GM21825 (cell line): Measurements from ENCODE around the gene ZNF440.
A peak's percentile ranks its signal among the peaks of the same experiment; 100 is the strongest.
"Not testable (repeated sequence)": the region's sequence is repeated elsewhere in the genome, so short reads cannot be mapped to it uniquely, and the experiment has no call there.

Source experiments
- ATAC-seq: cut with Tn5 transposase; IDR thresholded peaks from one replicate; pipeline ENCODE4 v1.9.1; 2021; ENCODE audit warnings: mild to moderate bottlenecking, moderate library complexity; ENCODE audit not compliant: unreplicated experiment

ZNF440 gene

DNA sequence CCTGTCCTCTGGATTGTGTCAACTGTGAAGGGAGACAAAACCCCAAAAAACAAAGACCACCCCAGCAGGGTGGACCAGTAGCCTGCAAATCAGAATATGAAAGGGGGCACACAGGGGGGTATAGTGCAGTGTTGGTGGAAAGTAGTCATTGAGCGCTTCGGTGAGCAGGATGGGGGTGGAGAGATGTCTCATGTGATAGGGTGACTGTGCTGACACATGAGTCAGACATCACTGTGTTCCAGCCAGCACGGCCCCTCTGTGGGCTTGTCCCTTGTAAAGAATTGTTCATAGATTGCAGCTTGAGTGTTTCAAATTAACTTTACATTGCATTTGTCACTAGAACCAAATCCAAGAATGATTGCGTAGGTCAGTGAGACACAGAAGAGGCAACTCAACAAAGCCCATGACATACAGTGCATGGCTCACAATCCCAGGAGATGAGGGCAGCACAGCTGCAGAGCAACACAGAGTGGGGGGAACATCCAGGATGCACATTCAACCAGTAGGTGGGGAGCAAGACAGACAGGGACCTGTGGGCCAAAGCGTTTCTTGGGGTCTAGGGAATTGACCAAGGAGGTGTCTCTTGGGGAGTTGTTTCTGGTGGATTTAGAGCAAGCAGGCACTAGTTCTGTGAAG lies 7.5 kb downstream of the ZNF440 start:
- no peak for ATAC-seq

DNA sequence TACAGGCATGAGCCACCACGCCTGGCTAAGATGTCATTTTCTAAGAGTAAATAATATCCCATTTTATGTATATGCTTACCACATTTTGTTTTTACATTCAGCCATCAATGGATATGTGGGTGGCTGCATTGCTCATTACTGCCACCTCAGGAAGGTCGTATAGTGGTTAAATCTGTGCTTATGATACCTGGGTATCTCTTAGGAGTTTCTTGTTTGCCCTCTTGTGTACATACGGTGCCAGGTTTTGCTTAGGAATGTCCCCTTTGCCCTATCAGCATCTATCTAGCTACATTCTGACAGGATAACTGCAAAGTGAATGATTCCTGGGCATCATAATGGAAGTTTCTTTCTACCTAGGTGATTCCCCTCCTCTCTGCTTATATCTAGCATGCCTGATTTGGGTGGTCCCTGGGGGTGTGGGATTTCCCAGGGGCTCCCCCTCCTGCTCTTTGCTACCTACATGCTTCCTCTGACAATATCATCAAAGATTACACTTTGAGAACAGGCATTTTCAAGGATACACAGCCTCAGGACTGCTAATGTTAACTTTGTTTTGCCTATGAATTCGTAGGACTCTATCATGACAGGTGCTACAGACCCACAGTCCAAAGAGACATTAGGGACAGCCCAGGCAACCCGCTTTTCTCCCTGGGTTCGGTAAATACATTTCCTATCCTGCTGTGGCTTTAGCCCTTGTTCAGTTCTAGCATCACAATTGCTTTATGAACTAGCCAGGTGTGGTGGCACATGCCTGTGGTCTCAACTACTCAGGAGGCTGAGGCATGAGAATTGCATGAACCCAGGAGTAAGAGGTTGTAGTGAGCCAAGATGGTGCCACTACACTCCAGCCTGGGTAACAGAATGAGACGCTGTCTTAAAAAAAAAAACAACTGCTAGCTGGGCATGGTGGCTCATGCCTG lies 15.1 kb downstream of the ZNF440 start:
- not testable (repeated sequence) for ATAC-seq

DNA sequence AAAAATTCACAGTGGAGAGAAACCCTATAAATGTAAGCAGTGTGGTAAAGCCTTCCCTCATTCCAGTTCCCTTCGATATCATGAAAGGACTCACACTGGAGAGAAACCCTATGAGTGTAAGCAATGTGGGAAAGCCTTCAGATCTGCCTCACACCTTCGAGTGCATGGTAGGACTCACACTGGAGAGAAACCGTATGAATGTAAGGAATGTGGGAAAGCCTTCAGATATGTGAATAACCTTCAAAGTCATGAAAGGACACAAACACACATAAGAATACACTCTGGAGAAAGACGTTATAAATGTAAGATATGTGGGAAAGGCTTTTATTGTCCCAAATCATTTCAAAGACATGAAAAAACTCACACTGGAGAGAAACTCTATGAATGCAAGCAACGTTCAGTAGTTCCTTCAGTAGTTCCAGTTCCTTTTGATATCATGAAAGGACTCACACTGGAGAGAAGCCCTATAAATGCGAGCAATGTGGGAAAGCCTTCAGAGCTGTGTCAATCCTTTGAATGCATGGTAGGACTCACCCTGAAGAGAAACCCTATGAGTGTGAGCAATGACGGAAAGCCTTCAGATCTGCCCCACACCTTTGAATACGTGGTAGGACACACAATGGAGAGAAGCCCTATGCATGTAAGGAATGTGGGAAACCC lies 18.3 kb downstream of the ZNF440 start:
- ATAC-seq, result no peak

DNA sequence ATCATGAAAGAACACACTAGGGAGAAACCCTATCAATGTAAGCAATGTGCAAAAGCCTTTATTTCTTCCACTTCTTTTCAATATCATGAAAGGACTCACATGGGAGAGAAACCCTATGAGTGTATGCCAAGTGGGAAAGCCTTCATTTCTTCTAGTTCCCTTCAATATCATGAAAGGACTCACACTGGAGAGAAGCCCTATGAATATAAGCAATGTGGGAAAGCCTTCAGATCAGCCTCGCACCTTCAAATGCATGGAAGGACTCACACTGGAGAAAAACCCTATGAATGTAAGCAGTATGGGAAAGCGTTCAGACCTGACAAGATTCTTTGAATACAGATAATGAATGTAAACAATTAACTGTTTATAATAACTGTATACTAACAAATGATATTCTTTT lies 19.5 kb downstream of the ZNF440 start:
- no peak for ATAC-seq

DNA sequence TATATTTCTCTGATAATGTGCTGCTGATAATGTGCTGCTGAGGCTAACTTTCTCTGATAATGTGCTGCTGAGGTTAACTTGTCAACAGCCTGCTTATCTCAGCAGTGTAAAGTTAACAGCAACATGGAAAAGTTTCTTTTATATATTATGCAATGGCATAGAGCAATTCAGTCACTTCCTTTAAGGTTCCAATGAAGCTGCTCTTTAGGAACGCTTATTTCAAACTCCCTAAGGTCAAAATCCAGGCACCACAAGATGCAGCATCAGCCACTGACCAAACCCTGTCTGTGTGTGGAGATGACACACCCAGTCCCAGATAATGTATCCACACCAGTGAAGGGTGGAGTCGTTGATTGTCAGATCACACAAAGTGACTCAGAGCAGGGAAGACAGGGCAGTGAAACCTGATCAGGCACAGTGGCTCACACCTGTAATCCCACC lies 21.6 kb downstream of the ZNF440 start:
- ATAC-seq, result not testable (repeated sequence)

DNA sequence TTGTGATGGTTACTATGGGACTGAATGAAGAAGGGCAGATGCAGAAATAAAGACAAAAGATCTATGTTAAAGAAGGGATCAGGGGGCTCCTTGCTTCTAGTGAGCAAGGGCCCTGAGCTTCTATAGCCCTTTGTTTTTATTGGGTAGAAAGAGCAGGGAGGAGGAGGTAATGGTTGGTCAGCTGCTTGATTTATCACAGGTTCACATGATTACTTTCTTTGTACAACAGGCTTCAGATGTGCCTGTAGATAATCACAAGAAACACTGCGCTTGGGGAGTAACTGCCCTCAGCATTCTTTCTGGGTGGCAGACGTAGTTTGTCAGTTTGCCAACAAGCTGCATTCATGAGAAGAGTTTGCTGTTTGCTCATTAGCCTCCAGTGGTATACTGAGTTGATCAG lies 29.6 kb downstream of the ZNF440 start:
- ATAC-seq, result no peak

DNA sequence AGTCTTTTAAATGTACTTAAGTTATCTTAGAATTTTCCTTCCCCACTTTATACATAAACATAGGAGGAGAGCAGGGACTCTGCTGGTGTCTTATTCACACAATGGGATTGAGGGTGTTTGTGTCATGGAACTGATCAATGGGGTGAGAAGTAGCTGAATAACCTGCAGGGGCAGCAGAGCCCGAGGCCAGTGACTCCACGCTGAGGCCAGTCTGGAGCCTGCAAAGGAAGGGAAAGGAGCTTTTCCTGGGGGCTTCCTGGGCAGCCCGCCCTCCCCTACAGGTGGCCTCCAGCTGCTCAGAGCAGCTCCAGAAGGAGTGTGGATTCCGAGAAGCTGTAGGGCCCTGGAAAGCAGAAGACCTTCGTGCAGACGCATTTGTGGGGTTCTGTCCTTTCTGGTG lies 33.5 kb downstream of the ZNF440 start:
- ATAC-seq, result not testable (repeated sequence)

DNA sequence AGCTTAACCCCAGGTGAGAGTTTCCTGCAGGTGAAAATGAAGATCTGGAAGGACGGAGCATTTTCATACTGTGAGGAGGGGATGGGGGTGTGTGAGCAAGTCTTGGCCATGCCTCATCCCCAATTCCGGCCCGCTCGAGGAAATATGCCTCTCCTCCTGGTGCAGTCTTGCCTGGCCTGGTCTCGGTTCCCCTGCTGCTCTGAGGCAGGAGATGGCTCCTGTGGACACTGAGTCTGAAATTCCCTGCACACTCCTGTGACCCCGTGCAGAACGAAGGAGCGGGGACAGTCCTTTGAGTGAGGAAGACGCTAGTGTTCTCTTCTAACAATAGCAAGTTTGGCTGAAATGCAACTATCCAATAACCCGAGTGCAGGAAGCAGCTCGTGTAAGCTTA lies 34.1 kb downstream of the ZNF440 start:
- no peak for ATAC-seq

DNA sequence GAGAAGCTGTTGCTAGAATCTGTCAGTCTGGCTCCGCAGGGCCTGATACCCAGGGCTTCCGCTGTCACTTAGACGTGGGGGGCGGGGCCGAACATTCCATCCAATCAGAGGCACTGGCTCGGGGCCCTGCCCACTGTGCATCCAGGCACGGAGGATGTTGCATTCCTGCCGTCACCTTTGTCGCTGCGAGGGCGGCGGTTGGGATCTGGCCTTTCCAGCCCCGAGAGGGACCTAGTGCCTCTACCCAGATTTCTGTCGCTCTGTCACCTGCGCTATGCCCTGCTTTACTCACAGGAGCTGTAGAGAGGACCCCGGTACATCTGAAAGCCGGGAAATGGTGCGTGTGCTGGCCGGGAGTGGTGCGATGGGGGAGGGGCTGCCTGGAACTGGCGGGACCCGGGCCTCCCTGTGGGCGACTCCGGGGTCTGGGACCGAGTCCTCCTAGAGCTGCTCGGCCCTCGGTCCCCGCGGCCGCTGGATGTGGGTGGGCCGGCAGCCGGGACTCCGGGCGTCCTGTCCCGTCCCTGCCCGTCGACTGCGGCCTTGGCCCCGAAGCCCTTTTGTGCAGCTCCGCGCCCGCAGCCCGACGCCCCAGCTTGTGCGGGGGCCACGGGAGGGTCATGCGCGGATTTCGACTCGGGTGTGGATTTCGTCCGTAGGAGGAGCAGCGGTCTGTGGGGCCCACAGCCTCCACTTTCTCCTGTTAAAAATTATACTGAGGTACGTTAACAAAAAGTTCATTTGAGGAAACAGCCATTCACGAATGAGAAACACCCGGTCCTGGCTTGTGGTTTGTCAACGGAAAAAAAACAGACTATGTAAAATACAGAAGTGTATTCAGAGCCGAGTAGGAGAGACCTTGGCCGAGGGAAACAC lies 34.8 kb downstream of the ZNF440 start, which contains the start of gene ZNF439:
TSS of gene ZNF439 (plus strand) at position 133 of the 876 bp plus-strand sequence. CDS start at position 275, 142 bp downstream.
- ATAC-seq, result peak; percentile 83

DNA sequence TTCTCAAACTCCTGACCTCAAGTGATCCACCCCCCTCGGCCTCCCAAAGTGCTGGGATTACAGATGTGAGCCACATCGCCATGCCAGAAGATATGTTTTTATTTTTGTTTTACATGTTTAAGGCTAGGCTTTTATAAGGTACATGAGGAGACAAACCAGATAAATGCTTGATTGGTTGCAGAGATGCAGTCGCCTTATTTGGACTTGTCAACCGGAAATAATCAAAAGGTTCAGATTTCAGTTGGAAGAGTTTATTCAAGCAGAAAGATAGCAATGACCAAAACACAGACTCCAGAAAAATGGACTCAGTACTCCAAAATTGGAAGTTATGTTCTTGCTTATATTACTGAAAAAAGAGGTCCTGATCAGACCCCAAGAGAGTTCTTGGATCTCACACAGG lies 36.2 kb downstream of the ZNF440 start:
- not testable (repeated sequence) for ATAC-seq

DNA sequence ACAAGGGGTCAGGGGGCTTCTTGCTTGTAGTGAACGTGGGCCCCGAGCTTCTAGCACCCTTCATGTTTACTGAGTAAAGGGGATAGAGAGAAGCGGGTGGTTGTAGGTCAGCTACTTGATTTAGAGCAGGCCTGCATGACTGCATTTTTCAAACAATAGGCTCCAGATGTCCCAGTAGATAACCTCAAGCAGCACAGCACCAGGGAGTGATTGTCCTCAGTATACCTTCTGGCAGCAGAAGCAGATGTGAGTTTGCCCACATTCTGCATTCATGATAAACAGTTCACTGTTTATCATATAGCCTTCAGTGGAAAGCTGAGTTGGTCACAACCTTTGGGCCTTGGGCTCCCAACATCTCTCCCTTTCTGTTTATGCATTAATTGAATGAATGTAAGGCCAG lies 39.3 kb downstream of the ZNF440 start:
- no peak for ATAC-seq

DNA sequence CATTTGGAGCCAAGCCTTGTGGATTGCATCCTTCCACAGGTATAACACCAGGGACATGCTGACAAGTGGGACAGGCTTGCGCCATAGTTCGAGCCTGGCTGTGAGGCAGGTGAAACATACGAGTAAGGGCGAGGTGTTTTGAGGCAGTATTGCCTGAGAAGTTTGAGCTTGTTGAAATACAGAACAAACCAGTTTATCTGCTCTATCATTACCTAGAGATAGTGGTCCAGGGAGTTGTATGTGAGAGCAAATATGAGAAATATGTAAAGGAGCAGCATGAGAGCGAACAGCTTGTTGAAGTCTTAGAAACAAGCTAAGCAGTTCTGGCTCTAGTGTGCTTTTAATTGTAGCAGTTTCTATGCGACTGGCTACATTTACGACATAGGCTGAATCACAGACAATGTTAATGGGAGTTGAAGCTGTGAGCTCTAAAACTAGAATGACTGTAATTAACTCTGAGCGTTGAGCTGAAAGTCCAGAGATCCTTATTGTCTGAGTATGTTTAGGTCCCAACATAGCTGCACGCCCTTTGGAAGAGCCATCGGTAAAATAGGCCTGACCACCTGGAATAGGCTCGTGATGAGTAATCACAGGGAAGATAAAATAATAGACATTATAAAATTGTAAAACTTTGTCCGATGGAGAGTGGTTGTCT lies 42.6 kb downstream of the ZNF440 start:
- no peak for ATAC-seq

DNA sequence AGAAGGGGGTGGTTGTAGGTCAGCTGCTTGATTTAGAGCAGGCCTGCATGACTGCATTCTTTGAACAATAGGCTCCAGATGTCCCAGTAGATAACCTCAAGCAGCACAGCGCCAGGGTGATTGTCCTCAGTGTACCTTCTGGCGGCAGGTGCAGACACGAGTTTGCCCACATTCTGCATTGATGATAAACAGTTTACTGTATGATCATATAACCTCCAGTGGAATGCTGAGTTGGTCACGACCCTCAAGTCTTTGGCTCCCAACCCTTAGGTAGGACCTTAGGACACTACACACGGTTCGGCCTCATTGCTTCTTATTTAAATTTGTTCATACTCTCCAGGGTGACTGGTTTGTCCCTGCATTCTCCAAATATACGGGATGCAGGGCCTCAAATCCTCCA lies 46.6 kb downstream of the ZNF440 start:
- ATAC-seq, result no peak

DNA sequence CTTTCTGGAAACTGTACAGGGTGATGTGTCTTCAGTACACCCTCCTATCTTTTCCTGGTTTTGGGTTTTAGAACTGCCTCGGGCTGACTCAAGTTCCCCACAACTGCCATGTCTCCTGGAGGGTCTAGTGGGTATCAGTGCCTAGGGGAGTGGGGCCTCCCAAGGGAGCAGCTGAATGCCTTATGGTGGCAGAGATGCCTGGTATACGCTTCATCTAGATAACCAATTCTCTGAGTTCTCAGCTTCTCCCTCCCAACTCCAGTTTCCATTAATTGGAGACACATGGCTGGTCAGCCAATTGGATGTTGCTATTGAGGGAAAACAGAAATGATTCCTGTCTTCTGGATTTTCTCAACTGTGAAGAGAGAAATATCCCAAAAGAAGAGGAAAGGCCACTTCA lies 47.2 kb downstream of the ZNF440 start:
- ATAC-seq, result no peak

DNA sequence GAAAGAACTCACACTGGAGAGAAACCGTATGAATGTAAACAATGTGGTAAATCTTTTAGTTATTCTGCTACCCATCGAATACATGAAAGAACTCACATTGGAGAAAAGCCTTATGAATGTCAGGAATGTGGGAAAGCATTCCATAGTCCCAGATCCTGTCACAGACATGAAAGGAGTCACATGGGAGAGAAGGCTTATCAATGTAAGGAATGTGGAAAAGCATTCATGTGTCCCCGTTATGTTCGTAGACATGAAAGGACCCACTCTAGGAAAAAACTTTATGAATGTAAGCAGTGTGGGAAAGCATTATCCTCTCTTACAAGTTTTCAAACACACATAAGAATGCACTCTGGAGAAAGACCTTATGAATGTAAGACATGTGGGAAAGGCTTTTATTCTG lies 53.7 kb downstream of the ZNF440 start:
- not testable (repeated sequence) for ATAC-seq

DNA sequence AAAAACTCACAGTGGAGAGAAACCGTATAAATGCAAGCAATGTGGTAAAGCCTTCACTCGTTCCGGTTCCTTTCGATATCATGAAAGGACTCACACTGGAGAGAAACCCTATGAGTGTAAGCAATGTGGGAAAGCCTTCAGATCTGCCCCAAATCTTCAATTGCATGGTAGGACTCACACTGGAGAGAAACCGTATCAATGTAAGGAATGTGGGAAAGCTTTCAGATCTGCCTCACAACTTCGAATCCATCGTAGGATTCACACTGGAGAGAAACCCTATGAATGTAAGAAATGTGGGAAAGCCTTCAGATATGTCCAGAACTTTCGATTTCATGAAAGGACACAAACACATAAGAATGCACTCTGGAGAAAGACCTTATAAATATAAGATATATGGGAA lies 54.1 kb downstream of the ZNF440 start:
- no peak for ATAC-seq

DNA sequence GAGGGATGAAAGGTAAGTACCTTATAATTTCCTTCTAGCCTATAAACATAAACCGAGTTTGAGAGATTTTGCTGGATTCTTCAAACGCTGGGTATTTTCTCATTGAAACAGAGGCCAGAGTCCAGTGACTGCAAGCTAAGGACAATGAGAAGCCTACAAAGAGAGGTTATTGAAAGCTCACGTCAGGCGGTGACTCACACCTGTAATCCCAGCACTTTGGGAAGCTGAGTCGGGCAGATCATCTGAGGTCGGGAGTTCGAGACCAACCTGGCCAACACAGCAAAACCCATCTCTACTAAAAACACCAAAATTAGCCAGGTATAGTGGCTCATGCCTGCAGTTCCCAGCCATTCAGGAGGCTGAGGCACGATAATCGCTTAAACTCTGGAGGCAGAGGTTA lies 58.6 kb downstream of the ZNF440 start:
- no peak for ATAC-seq

DNA sequence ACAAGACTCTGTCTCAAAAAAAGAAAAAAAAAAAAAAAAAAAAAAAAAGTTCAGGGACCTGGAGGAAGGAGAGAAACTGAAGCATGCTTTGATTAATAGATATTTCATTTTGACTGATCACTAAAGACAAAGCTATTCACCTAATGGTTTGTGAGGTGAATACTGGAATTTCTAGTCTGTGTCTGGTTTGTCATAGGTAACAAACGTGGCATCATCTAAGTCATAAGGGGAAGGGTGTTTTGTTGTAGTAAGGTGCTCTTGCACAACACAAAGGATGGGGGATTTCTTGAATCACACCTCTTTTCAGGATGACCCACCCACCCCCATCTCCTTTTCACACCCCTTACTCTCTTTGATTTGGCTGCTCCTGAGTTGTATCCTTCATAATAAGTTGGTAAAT lies 59.7 kb downstream of the ZNF440 start:
- ATAC-seq, result no peak

DNA sequence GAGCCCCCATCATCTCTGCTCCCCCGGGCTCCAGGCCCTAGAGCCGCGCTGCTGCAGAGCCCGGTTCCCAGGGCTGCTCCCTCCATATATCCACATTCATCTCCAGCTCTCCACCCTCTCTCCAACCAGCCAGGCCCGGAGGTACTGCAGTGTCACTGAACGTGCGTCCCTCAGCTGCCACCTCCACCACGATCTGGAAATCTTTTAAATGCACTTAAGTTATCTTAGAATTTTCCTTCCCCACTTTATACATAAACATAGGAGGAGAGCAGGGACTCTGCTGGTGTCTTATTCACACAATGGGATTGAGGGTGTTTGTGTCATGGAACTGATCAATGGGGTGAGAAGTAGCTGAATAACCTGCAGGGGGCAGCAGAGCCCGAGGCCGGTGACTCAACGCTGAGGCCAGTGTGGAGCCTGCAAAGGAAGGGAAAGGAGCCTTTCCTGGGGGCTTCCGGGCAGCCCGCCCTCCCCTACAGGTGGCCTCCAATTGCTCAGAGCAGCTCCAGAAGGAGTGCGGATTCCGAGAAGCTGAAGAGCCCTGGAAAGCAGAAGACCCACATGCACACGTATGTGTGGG lies 65.7 kb downstream of the ZNF440 start:
- not testable (repeated sequence) for ATAC-seq

DNA sequence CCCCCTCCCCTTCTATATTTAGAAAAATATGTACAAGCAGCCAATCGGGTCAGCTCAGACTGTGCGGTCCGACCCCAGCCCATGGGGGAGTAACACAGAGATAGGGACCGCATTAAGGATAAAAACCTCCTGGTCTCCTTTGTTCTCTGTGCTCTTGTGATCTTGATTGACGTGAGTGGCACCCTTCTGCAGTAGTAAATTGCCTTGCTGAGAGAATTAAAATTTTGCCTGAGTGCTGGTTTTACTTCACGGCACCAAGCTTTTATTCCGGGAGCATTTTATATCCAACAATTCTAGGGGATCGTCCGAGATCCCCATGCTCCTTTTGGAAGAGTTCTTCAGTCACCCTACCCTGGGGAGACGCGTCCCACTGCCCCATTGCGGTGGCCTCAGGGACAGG lies 66.5 kb downstream of the ZNF440 start:
- ATAC-seq, result no peak
